Stimulated activated CD8-positive, alpha-beta memory T cell treated with anti-CD3 and anti-CD28 coated beads, Interleukin-4, amount 100 ng/mL, for 48 hours (primary cell): ENCODE data around the gene TEX261.

Experiments used
- DNase-seq: peaks from one replicate; pipeline ENCODE4 v3.0.0-alpha.2; 2020

Gene TEX261

GRCh38 chr2:70956141-70956540 lies 38.5 kb downstream of the TEX261 start:
- DNase-seq: no peak

GRCh38 chr2:70954886-70955285 lies 39.8 kb downstream of the TEX261 start:
- DNase-seq: no peak

- DNase-seq: peak; percentile 9
These were observed 45.6 kb downstream of the TEX261 start for GRCh38 chr2:70949086-70949485.

- peak; percentile 89 for DNase-seq
These were observed 46.2 kb downstream of the TEX261 start for GRCh38 chr2:70948337-70949003.

- DNase-seq: peak; percentile 28
These were observed 47.0 kb downstream of the TEX261 start for GRCh38 chr2:70947556-70948184.

GRCh38 chr2:70946832-70947442 lies 47.7 kb downstream of the TEX261 start:
- peak; percentile 66 for DNase-seq

- DNase-seq: no peak
These were observed 50.5 kb downstream of the TEX261 start for GRCh38 chr2:70944111-70944690.

- DNase-seq: no peak
These were observed 51.3 kb downstream of the TEX261 start for GRCh38 chr2:70943205-70943871.

- no peak for DNase-seq
These were observed 52.1 kb downstream of the TEX261 start for GRCh38 chr2:70942396-70943204.

- no peak for DNase-seq
These were observed 53.0 kb downstream of the TEX261 start for GRCh38 chr2:70941701-70942100.

GRCh38 chr2:70941186-70941585 lies 53.5 kb downstream of the TEX261 start:
- no peak for DNase-seq

- DNase-seq: peak; percentile 10
These were observed 54.7 kb downstream of the TEX261 start for GRCh38 chr2:70939839-70940580.

GRCh38 chr2:70939001-70939838 lies 55.5 kb downstream of the TEX261 start:
- peak; percentile 14 for DNase-seq

GRCh38 chr2:70938586-70938950 lies 56.1 kb downstream of the TEX261 start:
- DNase-seq: peak; percentile 16

- DNase-seq: peak; percentile 5
These were observed 56.6 kb downstream of the TEX261 start for GRCh38 chr2:70937866-70938585.

GRCh38 chr2:70936979-70937811 lies 57.5 kb downstream of the TEX261 start:
- DNase-seq: peak; percentile 16

- peak; percentile 14 for DNase-seq
These were observed 58.3 kb downstream of the TEX261 start for GRCh38 chr2:70936165-70936978.
